IPS-11a (cell line): ENCODE data around the gene SYNJ1.

Experiments
- H3K4me3 ChIP-seq: one replicate; pipeline ENCODE4 v1.5.1; 2013; ENCODE audit warnings: low read depth, low read length, control low read depth

The SYNJ1 gene

GRCh38 chr21:32584472-32584871 is 143.3 kb downstream of the SYNJ1 start:
- no peak overlapping the region for H3K4me3 ChIP-seq

- H3K4me3 ChIP-seq, result no peak overlapping the region
These were observed 146.1 kb downstream of the SYNJ1 start for GRCh38 chr21:32581732-32582131.

GRCh38 chr21:32580949-32581348 is 146.9 kb downstream of the SYNJ1 start:
- no peak overlapping the region for H3K4me3 ChIP-seq
